GM12801 (cell line): ENCODE results near the gene SGMS1.

Experiments
- TF ChIP-seq, protein P1 (sequence below): IDR thresholded peaks from one replicate; pipeline ENCODE4 v1.5.1; 2011; ENCODE audit warnings: control low read depth; ENCODE audit not compliant: insufficient read length; ENCODE audit errors: extremely low read depth

The SGMS1 gene

GRCh38 chr10:50623663-50624412 is at the start of gene SGMS1:
SGMS1 (minus strand) TSS chr10:50623956; CDS start chr10:50344114, 279,842 bp downstream.
- TF ChIP-seq, protein P1, sequence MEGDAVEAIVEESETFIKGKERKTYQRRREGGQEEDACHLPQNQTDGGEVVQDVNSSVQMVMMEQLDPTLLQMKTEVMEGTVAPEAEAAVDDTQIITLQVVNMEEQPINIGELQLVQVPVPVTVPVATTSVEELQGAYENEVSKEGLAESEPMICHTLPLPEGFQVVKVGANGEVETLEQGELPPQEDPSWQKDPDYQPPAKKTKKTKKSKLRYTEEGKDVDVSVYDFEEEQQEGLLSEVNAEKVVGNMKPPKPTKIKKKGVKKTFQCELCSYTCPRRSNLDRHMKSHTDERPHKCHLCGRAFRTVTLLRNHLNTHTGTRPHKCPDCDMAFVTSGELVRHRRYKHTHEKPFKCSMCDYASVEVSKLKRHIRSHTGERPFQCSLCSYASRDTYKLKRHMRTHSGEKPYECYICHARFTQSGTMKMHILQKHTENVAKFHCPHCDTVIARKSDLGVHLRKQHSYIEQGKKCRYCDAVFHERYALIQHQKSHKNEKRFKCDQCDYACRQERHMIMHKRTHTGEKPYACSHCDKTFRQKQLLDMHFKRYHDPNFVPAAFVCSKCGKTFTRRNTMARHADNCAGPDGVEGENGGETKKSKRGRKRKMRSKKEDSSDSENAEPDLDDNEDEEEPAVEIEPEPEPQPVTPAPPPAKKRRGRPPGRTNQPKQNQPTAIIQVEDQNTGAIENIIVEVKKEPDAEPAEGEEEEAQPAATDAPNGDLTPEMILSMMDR, result no peak

DNA sequence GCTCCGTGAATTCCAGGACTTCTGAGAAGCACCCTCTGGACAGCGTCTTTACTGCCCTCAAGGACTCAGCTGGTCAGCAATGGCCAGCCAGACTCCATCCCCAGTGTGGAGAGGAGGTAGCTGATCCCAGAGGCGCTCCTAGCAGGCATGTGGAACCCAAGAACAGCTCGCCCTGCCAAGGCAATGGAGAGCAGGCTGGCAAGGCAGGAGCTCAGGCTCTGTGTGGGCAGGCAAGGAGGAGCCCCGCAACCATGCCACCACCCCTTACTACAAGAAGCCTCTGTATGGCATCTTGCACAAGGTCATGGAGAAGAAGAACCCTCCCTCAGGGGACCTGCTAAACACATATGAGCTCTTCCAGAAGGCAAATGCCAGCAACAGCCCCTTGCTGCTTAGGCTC is 34.4 kb upstream of the SGMS1 start:
- TF ChIP-seq, protein P1, result no peak

DNA sequence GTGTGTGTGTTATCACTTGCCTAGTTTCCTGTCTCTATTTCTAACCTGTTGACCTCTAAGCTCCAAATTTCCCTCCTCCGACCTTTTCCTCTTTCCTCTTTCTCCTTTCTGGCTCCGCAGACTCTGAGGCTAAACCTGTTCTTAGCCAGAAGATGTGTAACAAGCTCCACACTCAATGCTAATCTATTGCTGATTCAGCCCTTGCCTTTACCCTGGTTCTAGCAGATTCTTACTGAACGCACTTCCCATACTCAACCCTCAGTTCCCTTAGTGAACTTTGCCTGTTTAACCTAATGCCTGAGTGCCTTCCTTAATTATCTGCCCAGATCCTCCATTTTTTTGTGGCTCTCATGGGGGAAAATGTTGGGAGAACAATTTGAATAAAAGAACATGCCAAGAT is 30.0 kb upstream of the SGMS1 start:
- TF ChIP-seq, protein P1, result no peak

DNA sequence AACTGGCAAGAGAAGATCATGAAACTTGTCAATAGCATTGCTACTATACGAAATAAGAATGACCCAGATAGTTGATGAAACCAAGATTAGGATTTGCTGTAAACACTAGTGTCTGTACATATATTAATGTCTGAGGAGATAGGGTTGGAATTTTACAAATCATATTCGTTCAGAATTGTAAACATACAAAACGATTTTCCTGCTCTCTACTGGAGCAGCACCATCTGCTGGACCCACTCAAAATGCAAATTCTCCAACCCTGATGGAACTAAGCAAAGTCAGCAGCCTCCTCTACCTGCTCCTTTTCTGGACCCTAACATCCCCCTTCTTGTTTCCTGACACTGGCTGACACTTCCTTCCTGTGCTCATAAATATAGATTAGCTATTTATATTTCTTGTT is 29.4 kb upstream of the SGMS1 start:
- TF ChIP-seq, protein P1, result no peak

- TF ChIP-seq, protein P1, result no peak
Measured at GRCh38 chr10:50651808-50652207, 28.1 kb upstream of the SGMS1 start.

- TF ChIP-seq, protein P1, result no peak
Measured at GRCh38 chr10:50650481-50650880, 26.7 kb upstream of the SGMS1 start.

GRCh38 chr10:50648935-50649227 is 25.1 kb upstream of the SGMS1 start:
- TF ChIP-seq, protein P1, result no peak
